Measurements from ENCODE around the gene RPIA. TPM values are rescaled to one million over a fixed set of nuclear protein-coding genes. Genes with fewer than 3 reads are reported as not detected.

RPIA gene
- total and polyA plus RNA-seq, 2 donors (not counting 1 experiment from before 2014, with no cell fraction given), result 6.4 to 9.4 TPM

- Histone ChIP-seq H3K4me2 (ENCODE audit: extremely low read depth, insufficient read depth, low read length) (peak overlapping the region; percentile 96), H3K9me3 (ENCODE audit: control insufficient read depth, insufficient read depth, low read depth, low read length) (no peaks in the 10 kb centered on the region), H3K9ac (ENCODE audit: insufficient read depth, low read length) (peak overlapping the region; percentile 74), H3K27me3 (ENCODE audit: control insufficient read depth, insufficient read depth, low read length) (no peaks in the 10 kb centered on the region), H3K36me3 (ENCODE audit: control insufficient read depth, insufficient read depth, low read length) (no peaks in the 10 kb centered on the region), H3K79me2 (ENCODE audit: control insufficient read depth, insufficient read depth, low read length) (peaks cover 17% of the 10 kb centered on the region), H3K4me3 (replicated peaks in 1 of 4; ENCODE audit: control extremely low read depth in 1 of 4, insufficient read depth in 1 of 4, low read depth in 3 of 4, low read length in 4 of 4) (peak overlapping the region; percentile 73 to 92 (median 84)), H3K27ac (ENCODE audit: insufficient read depth, low read length) (peak overlapping the region; percentile 71), H2AFZ (ENCODE audit: low read length) (peak overlapping the region; percentile 91), H3K4me1 (ENCODE audit: control insufficient read depth, extremely low read depth, insufficient read depth, low read length) (peaks cover 4% of the 10 kb centered on the region), H4K20me1 (ENCODE audit: control insufficient read depth, extremely low read depth, insufficient read depth, low read length) (no peaks in the 10 kb centered on the region)
- DNase-seq (ENCODE audit: low read depth in 2 of 2), result peak; percentile 2 to 8
- TF ChIP-seq EZH2 (IDR thresholded peaks at IDR 0.05; ENCODE audit: low read length, missing control alignments) (no peak), CTCF (conservative IDR thresholded peaks at IDR 0.05 in 1 of 2, IDR thresholded peaks at IDR 0.05 in 1 of 2; ENCODE audit: low read depth in 1 of 2, low read length in 2 of 2) (no peak)
These were observed 714 bp downstream of the RPIA start for GRCh38 chr2:88692187-88692586.

GRCh38 chr2:88693911-88694414 is 2.5 kb downstream of the RPIA start:
- H3K79me2 ChIP-seq (ENCODE audit: control insufficient read depth, insufficient read depth, low read length), result peaks cover 17% of the 10 kb centered on the region
- H3K4me2 ChIP-seq (ENCODE audit: extremely low read depth, insufficient read depth, low read length), result no peak overlapping the region
- TF ChIP-seq CTCF (conservative IDR thresholded peaks at IDR 0.05 in 1 of 2, IDR thresholded peaks at IDR 0.05 in 1 of 2; ENCODE audit: low read depth in 1 of 2, low read length in 2 of 2) (no peak), EZH2 (IDR thresholded peaks at IDR 0.05; ENCODE audit: low read length, missing control alignments) (no peak)
- no peaks in the 10 kb centered on the region for H3K36me3 ChIP-seq (ENCODE audit: control insufficient read depth, insufficient read depth, low read length)
- H2AFZ ChIP-seq (ENCODE audit: low read length), result no peak overlapping the region
- no peak for DNase-seq (ENCODE audit: low read depth in 2 of 2)
- H3K9ac ChIP-seq (ENCODE audit: insufficient read depth, low read length), result no peak overlapping the region
- H3K4me3 ChIP-seq (replicated peaks in 1 of 4; ENCODE audit: control extremely low read depth in 1 of 4, insufficient read depth in 1 of 4, low read depth in 3 of 4, low read length in 4 of 4), result no peak overlapping the region
- H3K4me1 ChIP-seq (ENCODE audit: control insufficient read depth, extremely low read depth, insufficient read depth, low read length), result peaks cover 4% of the 10 kb centered on the region
- no peaks in the 10 kb centered on the region for H4K20me1 ChIP-seq (ENCODE audit: control insufficient read depth, extremely low read depth, insufficient read depth, low read length)
- H3K9me3 ChIP-seq (ENCODE audit: control insufficient read depth, insufficient read depth, low read depth, low read length), result no peaks in the 10 kb centered on the region
- H3K27me3 ChIP-seq (ENCODE audit: control insufficient read depth, insufficient read depth, low read length), result no peaks in the 10 kb centered on the region
- H3K27ac ChIP-seq (ENCODE audit: insufficient read depth, low read length), result no peak overlapping the region

GRCh38 chr2:88696611-88697010 is 5.1 kb downstream of the RPIA start:
- DNase-seq (ENCODE audit: low read depth in 2 of 2), result no peak

More at GRCh38 chr2:88696611-88697010, 5.1 kb downstream of the RPIA start:
- TF ChIP-seq CTCF (conservative IDR thresholded peaks at IDR 0.05 in 1 of 2, IDR thresholded peaks at IDR 0.05 in 1 of 2; ENCODE audit: low read depth in 1 of 2, low read length in 2 of 2), result no peak
- TF ChIP-seq EZH2 (IDR thresholded peaks at IDR 0.05; ENCODE audit: low read length, missing control alignments), result no peak
- Histone ChIP-seq H3K4me2 (ENCODE audit: extremely low read depth, insufficient read depth, low read length) (no peak overlapping the region), H3K79me2 (ENCODE audit: control insufficient read depth, insufficient read depth, low read length) (peaks cover 15% of the 10 kb centered on the region), H3K27me3 (ENCODE audit: control insufficient read depth, insufficient read depth, low read length) (no peaks in the 10 kb centered on the region), H3K4me1 (ENCODE audit: control insufficient read depth, extremely low read depth, insufficient read depth, low read length) (no peaks in the 10 kb centered on the region), H3K27ac (ENCODE audit: insufficient read depth, low read length) (no peak overlapping the region), H3K36me3 (ENCODE audit: control insufficient read depth, insufficient read depth, low read length) (peaks cover 2% of the 10 kb centered on the region), H3K4me3 (replicated peaks in 1 of 4; ENCODE audit: control extremely low read depth in 1 of 4, insufficient read depth in 1 of 4, low read depth in 3 of 4, low read length in 4 of 4) (no peak overlapping the region), H3K9ac (ENCODE audit: insufficient read depth, low read length) (no peak overlapping the region), H4K20me1 (ENCODE audit: control insufficient read depth, extremely low read depth, insufficient read depth, low read length) (no peaks in the 10 kb centered on the region), H2AFZ (ENCODE audit: low read length) (no peak overlapping the region), H3K9me3 (ENCODE audit: control insufficient read depth, insufficient read depth, low read depth, low read length) (no peaks in the 10 kb centered on the region)
